Nephron progenitor cell (in vitro differentiated cells): ENCODE data around the gene SMIM36.

Experiments used
- DNase-seq: peaks from one replicate; pipeline ENCODE4 v3.0.0; 2021
- H3K27ac Mint-ChIP-seq: 2 replicates; pipeline ENCODE4 v1.8.0; 2021; ENCODE audit warnings: mild to moderate bottlenecking, moderate library complexity, mixed read lengths
- H3K27me3 Mint-ChIP-seq: 2 replicates; pipeline ENCODE4 v1.8.0; 2021; ENCODE audit warnings: mild to moderate bottlenecking, low read depth, mixed read lengths; ENCODE audit not compliant: poor library complexity
- H3K36me3 Mint-ChIP-seq: 2 replicates; pipeline ENCODE4 v1.8.0; 2021; ENCODE audit warnings: low read depth, mixed read lengths
- H3K4me1 Mint-ChIP-seq: 2 replicates; pipeline ENCODE4 v1.8.0; 2021; ENCODE audit warnings: mixed read lengths
- H3K4me3 Mint-ChIP-seq: 2 replicates; pipeline ENCODE4 v1.8.0; 2021; ENCODE audit warnings: mild to moderate bottlenecking, moderate library complexity, mixed read lengths
- H3K9me3 Mint-ChIP-seq: 2 replicates; pipeline ENCODE4 v1.8.0; 2021; ENCODE audit warnings: mild to moderate bottlenecking, moderate library complexity, mixed read lengths
- CTCF ChIP-seq: fragments of 200-600 bp; sonication (generic); IDR thresholded peaks from 2 replicates; pipeline ENCODE4 v1.5.0; 2021; ENCODE audit warnings: antibody characterized with exemption

The SMIM36 gene

GRCh38 chr17:55456307-55457240, 54.7 kb downstream of the SMIM36 start:
- H3K36me3 Mint-ChIP-seq: no peaks in the 10 kb centered on the region
- peaks cover 3% of the 10 kb centered on the region for H3K9me3 Mint-ChIP-seq
- no peak for DNase-seq
- no peak overlapping the region for H3K4me3 Mint-ChIP-seq
- no peaks in the 10 kb centered on the region for H3K27me3 Mint-ChIP-seq
- no peak overlapping the region for H3K27ac Mint-ChIP-seq
- no peak for TF ChIP-seq CTCF
- H3K4me1 Mint-ChIP-seq: peaks cover 8% of the 10 kb centered on the region

GRCh38 chr17:55454906-55455474, 56.3 kb downstream of the SMIM36 start:
- no peak for TF ChIP-seq CTCF
- Mint-ChIP-seq H3K4me3 (no peak overlapping the region), H3K4me1 (peaks cover 8% of the 10 kb centered on the region), H3K27me3 (no peaks in the 10 kb centered on the region), H3K27ac (no peak overlapping the region), H3K36me3 (no peaks in the 10 kb centered on the region), H3K9me3 (peaks cover 3% of the 10 kb centered on the region)
- DNase-seq: no peak

GRCh38 chr17:55453839-55454557, 57.3 kb downstream of the SMIM36 start:
- H3K36me3 Mint-ChIP-seq: no peaks in the 10 kb centered on the region
- H3K9me3 Mint-ChIP-seq: peaks cover 3% of the 10 kb centered on the region
- no peak for TF ChIP-seq CTCF
- peaks cover 8% of the 10 kb centered on the region for H3K4me1 Mint-ChIP-seq
- H3K27me3 Mint-ChIP-seq: no peaks in the 10 kb centered on the region
- no peak for DNase-seq
- H3K27ac Mint-ChIP-seq: peak overlapping the region; percentile 15
- no peak overlapping the region for H3K4me3 Mint-ChIP-seq

- Mint-ChIP-seq H3K9me3 (peaks cover 3% of the 10 kb centered on the region), H3K36me3 (no peaks in the 10 kb centered on the region), H3K27ac (peak overlapping the region; percentile 52), H3K4me3 (no peak overlapping the region), H3K27me3 (no peaks in the 10 kb centered on the region), H3K4me1 (peaks cover 8% of the 10 kb centered on the region)
- no peak for TF ChIP-seq CTCF
- DNase-seq: no peak
Measured at GRCh38 chr17:55452139-55452790, 59.0 kb downstream of the SMIM36 start.

GRCh38 chr17:55451758-55452138, 59.5 kb downstream of the SMIM36 start:
- Mint-ChIP-seq H3K4me3 (no peak overlapping the region), H3K27me3 (no peaks in the 10 kb centered on the region), H3K36me3 (no peaks in the 10 kb centered on the region), H3K4me1 (peaks cover 8% of the 10 kb centered on the region), H3K27ac (no peak overlapping the region), H3K9me3 (peaks cover 3% of the 10 kb centered on the region)
- no peak for DNase-seq
- TF ChIP-seq CTCF: no peak
